ENCODE results near the gene CFAP61.
"Not testable (repeated sequence)": the region's sequence is repeated elsewhere in the genome, so short reads cannot be mapped to it uniquely, and the experiment has no call there.

CFAP61 gene, protein sequence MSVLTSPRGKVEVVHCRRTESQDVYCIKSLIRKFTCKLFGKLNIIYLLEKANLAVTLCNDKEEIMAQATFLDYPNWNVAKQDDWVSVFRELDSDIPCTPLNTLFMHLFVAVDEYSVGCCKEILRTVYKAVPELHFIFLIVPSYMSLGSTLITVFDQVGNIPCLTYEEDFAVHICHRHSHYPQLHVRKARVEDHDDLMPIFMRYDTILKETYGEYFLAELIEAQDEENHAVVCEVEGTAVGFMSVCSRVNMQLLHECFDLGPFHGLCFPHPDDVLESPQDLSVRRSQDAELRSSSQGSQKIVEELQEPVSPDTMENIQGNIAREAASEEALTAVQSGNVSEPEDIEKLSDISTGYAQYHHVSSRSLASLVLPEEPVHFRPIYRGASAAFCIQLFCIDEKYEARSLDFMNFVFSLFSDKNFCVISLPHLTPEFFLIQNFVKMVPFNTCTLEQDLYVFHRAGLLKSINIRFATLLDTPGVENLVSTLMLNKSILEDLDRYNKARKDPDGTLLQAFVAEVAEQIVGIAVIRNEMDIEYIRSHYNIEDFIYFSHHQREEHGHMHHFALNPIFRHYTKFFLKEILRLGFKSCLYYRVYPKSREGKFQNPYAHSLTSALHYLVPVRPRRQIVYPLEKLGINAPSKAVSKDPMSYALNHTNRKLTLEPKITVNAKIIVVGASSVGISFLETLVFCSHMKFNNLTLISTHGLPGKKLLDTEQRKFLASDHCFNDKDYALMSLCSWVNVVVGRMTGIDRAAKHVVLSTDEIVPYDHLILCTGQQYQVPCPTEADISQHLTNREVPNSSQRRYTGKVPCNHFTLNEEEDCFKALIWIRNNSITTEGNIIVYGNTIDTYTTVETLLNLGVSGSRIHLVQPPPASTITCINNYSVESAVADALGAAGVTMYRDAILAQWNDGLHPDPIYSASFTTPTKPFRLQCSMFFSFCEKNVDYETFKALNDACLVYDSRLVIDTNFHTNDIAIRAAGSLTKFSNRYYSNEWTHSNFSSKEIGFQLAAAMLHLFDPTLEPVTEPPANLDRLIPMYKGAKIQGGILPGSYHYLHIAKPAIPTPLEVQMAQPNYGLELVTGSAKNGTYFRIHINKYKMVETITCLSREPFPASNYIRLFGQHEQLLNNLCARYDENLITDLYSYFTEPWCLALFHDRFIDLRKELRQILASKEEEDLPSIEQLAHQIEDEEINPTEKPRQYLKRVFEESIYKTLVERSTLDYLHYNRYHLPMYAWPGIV

DNA sequence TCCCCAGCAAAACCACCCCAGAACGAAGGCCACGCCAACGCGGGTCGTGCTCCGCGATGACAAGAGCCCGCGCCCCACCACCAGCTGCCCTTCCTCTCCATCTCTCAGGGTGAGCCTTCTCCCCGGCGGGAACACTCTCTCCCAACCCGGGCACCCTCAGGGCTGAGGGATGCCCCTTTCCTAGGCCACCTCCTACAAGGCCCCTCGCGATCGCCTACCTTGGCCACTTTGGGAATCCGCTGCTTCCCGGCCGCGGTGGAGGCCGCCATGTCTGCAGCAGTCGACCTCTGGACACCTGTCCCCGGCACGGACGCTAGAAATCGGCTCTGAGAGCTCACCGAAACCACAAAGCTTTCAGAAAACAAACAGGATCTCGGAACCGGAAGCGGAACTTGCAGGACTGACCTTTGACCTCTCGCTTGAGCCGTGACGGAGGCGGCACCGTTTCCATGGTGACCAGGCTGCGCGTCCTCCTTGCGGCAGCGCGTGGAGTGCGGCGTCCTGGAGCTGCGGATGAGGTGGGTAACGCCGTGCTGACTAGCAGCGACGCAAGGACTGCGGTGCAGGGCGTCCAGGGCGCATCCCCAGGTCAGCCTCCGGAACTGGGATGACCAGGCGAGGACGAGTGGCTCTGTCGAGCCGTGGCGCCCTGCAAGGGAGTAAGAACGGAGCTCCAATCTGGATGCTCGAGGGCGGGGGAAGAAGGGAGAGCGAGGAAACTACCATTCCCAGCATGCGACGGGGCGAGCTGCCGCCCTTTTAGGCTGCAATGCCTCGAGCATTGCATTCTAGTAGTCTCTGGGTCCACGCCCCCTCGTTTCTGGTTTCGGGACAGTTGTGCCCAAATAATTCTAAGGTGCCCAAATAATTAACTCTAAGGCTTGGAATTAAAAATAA, at the start of gene CFAP61, which contains the start of gene CRNKL1:
CFAP61 (plus strand) TSS at position 459 of the 897 bp plus-strand sequence. CDS start 4,122 bp downstream, outside the sequence.
CRNKL1 (minus strand) TSS at position 393 of the 897 bp plus-strand sequence; CDS start at position 269, 124 bp downstream.
- DNase-seq = peak; percentile 98

DNA sequence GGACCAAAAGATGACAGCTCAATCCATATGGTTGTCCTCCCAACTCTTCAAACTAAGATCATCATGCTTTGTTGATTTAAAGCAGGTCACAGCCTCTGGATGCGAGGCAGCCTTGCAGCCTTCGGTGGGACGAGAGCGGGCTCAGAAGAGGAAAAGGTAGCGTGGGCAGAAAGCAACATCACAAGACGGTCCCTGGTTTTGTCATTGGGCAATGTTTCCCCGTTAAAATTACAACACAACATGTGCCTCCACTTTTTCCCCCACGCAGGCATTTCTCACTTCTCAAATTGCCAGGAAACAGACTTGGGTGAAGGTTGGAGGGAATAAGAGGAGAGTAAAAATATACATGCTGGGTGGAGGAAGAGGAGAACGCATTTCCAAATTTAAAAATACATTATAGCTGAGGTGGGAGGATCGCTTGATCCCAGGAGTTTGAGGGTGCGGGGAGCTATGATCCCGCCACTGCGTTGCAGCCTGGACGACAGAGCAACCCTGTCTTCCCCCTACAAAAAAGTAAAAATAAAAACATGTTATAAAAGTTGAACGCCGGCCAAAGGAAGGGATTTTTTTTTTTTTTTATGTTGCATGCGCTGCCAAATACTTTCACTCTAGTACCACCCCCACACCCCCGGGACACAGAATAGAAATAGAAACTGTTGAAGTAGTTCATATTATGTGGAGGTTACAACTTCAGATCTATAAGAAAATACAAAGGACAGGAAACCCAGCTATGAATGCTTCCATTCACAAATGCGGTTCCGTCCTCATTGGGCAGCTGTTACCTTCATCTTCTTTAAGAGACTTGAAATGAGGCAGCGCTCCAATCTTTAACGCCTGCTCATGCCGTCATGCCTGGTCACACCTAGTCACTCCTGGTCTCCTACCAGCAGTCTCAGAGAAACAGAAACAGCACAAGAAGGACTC, 49.0 kb upstream of the CFAP61 start:
- no peak for DNase-seq

DNA sequence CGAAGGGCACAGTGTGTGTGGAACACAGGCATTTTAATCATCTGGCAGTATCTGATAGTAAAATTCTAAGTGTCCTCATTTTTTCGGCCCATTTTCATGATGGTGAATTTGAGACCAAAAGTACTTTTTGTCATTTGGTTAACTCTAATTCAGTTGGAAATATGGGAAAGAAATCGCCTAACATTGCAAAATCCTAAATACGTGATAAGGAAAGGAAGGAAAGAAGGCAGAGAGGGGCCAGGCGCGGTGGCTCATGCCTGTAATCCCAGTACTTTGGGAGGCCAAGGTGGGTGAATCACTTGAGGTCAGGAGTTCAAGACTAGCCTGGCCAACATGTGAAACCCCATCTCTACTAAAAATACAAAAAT, 48.4 kb upstream of the CFAP61 start:
- not testable (repeated sequence) for DNase-seq

DNA sequence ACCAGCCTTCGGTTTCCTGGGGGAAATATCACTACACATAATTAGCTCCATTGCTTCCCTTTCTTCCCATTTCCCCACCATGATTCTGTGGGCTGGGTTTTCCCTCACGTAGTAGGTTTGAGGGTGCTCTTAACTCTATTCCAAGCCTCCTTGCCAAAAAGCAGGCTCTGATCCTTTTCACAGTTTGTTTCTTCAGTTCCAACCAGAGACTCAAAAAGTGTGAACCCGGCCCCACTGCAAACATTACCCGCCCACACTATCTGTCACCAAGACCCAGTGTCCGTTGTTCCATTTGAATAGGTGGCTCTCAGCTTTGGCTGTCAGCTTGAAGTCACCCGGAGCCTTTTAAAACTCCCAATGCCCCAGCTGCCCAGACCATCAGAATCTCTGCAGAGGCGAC, 47.0 kb upstream of the CFAP61 start:
- no peak for DNase-seq

DNA sequence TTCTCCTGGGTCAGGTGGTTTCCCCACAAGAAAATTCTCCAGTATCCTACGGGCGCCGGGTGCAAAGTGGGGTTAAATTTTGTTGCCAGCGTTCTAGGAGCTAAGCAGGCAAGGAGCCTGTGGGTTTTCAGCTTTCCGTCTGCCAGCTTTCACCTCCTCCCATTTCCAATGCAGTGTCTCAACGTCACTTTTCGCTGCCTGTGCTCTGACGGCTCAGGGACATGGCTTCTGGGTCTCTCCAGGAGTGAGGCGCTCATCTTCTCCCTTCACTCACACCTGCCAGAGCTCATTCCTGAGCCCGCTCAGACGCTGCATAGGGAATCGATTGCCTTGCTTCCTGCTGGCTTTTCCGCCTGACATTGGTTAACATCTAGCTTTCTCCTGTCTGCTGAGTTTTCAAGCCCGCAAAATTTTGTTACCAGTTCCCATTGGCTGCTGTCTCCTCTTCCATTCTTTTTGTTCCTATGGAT, 42.5 kb upstream of the CFAP61 start:
- no peak for DNase-seq

DNA sequence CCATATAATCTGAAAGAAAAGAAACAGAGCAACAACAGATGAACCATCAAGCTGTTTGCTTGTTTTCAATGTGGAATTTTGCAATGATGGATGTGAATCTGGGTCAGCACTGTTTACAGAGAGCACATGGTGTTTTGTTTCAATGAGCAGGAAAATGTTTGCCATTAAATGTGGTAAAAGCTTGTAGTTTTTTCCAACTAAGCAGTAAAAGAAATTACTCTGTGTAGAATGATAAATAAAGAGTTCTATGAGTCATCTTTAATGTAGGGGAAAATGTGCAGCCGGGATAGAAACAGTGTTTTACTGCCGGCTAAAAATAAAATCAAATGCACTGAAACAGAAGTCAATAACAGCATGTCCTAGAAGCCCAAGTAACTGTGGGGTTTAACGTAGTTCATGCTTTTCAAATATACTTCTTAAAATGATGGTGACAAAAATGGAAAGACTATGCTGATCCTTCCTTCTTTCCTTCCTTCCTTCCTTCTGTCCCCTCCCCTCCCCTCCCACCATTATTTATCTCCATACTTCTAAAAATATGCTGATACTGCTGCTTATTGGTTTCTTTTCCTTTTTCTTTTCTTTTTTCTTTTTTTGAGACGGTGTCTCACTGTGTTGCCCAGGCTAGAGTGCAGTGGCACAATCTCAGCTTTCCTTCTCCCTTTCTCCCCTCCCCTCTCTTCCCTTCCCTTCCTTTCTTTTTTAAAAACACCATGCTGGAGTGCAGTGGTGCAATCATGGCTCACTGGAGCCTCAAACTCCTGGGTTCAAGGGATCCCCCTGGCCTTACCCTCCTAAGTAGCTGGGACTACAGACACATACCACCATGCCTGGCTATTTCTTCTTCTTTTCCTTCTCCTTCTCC, 41.5 kb upstream of the CFAP61 start:
- DNase-seq = no peak

DNA sequence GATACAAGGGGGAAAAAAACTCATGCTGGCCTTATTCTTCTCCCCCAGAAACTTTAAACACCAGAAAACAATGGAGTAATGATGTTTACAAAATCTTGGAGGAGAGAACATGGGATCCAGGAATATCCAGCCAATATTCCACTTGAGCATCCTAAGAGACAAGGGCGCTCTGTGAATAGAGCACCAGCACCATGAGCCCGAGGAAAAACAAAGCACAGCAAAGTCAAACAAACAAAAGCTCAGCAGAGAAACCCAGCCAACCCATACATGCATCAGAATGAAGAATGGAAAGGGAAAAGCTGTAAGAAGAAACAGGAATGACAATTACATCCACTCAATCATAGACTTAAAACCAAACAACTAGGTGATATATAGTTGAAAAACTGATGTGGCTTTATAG, 39.8 kb upstream of the CFAP61 start:
- DNase-seq = no peak

DNA sequence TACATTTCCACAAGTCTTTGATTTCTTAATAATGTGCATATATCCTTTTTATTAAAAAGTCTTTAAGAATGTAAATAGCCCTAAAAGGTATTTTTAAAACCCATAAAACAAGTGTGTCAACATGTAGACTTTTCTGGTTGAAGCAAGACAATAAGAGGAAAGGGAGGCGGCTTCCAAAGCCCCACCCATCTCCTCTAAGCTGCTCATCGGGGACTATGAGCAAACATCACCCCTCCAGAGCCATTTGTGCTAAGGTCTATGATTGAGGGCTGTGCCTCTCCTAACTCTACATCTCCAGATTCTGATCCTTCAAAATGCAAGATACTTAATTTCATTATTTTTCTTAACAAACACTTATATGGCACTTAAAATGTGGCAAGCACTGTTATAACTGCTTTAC, 37.7 kb upstream of the CFAP61 start:
- DNase-seq = no peak

DNA sequence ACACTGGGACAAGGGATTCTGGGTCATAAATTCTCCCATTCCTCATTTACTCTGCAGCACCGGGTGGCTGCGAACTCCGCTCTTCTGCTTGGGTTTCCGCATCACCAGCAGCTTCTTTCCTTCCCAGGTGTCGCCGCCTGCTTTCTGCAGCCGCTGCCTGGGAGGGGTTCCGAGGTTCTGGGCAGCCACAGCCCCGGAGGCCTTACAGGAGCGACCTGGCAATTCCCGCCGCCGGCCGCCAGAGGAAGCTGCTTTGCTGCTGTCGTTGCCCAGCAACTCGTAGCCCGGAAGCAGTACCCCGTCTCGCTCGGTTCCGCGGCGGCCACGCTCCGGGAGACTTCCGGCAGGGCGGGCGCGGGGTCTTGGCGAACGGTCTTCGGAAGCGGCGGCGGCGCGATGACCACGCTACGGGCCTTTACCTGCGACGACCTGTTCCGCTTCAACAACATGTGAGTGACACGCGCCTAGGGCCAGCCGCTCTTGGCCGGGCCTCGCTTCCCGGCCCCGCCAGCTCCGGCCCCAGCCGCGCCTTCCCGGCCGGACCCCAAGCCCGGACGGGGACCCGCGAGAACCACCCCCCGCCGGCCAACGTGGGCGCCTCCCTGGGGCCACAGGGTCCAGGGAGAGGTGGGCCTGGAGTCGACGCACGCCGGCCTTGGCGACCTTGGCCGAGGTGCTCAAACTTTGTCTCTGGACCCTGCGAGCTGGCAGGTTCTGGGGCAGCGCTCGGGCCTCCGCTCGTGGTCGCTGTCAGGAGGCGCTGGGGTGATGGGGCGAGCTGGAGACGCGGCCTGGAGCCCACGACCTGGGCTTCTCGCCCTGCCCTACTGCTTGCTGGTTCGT, 35.1 kb upstream of the CFAP61 start, which contains the start of gene NAA20:
NAA20 (plus strand) TSS at position 362 of the 843 bp plus-strand sequence; CDS start at position 397, 35 bp downstream.
- DNase-seq = peak; percentile 87 to 88

- DNase-seq = peak in 1 of 2 donors; percentile 5
Measured at GRCh38 chr20:20017844-20018185, 34.5 kb upstream of the CFAP61 start.

- no peak for DNase-seq
Measured at GRCh38 chr20:20018366-20018765, 34.0 kb upstream of the CFAP61 start.

DNA sequence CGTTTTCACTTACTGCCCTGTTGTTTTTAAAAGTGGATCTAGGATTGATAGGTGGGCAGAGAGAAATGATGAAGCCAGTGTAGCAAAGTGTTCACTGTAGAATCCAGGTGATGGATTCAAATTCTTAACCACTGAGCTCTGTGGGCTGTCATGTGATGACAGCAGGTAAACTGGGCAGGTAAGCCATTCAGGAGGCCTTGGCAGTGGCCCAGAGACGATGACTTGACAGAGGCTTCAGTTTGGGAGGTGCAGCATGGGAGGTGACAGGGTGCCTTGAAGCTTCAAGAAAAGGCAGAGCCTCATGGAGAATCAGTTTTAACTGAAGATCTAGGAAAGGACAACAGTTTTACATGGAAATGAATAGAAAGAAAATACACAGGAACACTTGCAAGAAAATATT, 33.2 kb upstream of the CFAP61 start:
- no peak for DNase-seq

GRCh38 chr20:20020908-20021307, 31.4 kb upstream of the CFAP61 start:
- no peak for DNase-seq

- DNase-seq = no peak
Measured at GRCh38 chr20:20021835-20022234, 30.5 kb upstream of the CFAP61 start.

DNA sequence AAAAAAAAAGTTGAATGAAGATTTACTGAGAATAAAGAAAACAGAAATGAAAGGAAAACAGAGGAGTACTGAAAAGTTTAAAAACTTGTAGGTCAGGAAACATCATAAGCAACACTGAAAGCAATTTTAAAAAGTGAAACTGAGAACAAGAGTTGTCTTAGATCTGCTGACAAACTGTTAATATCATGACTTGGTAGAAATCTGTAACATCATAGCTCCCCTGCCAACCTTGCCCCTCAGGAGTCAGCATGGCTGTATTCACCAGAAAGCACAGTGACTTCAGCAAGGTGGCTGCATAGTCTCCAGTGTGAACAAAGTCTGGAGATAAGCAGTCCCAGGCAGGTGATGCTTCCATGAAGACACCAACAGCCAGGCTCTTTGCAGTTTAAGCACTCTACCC, 29.8 kb upstream of the CFAP61 start:
- no peak for DNase-seq

DNA sequence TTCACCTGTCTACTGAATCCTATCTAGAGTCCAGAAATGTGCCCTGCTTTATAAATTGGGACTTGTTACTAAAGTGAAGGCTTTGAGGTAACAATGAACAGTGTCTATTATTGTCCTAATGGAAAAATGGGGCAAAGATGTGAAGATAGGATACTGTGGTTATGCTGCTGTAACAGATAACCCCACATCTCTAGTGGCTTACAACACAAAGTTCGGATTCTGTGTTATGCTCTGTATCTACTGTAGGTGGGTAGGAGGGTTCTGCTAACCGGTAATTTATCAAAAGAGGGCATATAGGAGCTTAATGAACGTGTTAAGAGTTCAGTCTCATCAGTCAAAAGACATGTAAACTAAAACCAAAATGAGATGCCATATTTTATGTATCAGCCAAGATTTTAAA, 28.9 kb upstream of the CFAP61 start:
- DNase-seq = no peak

DNA sequence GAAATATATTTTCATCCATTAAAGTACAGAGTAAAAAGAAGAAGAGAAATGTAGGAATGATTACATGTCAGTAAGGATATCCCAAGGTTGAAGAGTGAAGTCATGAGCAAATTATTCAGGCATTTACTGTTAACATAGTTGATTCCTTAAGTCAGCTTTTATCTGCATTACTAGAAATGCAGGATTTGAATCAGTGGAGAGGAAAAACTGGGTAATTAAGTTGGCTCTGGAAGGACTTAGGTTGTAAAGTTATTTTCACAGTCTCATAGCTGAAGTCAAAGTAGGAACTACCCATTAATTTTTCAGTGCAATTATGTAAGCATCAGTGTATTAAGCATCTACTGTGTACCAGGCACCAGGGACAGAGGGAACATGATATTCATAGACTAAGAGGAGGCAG, 27.4 kb upstream of the CFAP61 start:
- no peak for DNase-seq

DNA sequence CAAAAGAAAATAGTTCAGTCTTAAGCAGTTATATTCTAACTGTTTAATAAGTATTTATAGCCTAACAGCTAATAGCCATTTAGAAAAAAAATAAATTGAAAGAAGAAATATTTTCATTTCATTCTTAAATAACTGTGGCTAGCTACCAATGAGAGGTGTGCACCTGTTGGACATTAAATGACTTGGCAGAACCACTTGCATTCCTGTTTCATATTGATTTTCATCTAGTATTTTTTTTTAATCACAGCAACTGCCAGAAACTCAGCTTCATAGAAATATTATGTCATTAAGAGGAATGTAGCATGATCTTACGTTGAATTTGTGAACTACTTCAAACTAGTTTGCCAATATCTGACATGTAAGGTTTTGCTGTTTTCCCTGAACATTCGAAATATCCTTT, 25.0 kb upstream of the CFAP61 start:
- DNase-seq = no peak

GRCh38 chr20:20031790-20032189, 20.5 kb upstream of the CFAP61 start:
- no peak for DNase-seq

Data from activated CD4-positive, alpha-beta T cell treated with anti-CD3 and anti-CD28 coated beads for 4 hours (primary cell).